ENCODE data around the gene BTBD16. TPM values are rescaled to one million over a fixed set of nuclear protein-coding genes. Genes with fewer than 3 reads are reported as not detected.

The BTBD16 gene
- total RNA-seq, 4 donors from 2014 or later: 0.85 to 10.2 (median 5.1) TPM

GRCh38 chr10:122341141-122341810 lies 70.2 kb downstream of the BTBD16 start:
- DNase-seq (ENCODE audit: low spot score in 2 of 2): no peak
- no peaks in the 10 kb centered on the region for H3K36me3 ChIP-seq
- no peaks in the 10 kb centered on the region for H3K9me3 ChIP-seq
- no peaks in the 10 kb centered on the region for H3K27me3 ChIP-seq
- TF ChIP-seq POLR2AphosphoS5 (IDR thresholded peaks at IDR 0.05) (no peak), EP300 (IDR thresholded peaks at IDR 0.05) (peak; percentile 49)
- H3K4me1 ChIP-seq: peaks cover 53% of the 10 kb centered on the region
- H3K4me3 ChIP-seq: no peak overlapping the region
- H3K27ac ChIP-seq: peak overlapping the region; percentile 2
- WGBS: 62% methylated on average over 11 of the region's 11 CpGs

GRCh38 chr10:122342293-122343134 lies 71.4 kb downstream of the BTBD16 start:
- Histone ChIP-seq H3K4me3 (no peak overlapping the region), H3K9me3 (no peaks in the 10 kb centered on the region), H3K27ac (no peak overlapping the region), H3K27me3 (no peaks in the 10 kb centered on the region), H3K4me1 (peaks cover 58% of the 10 kb centered on the region), H3K36me3 (no peaks in the 10 kb centered on the region)
- DNase-seq (ENCODE audit: low spot score in 2 of 2): no peak
- TF ChIP-seq POLR2A (IDR thresholded peaks at IDR 0.05) (no peak), CTCF (IDR thresholded peaks at IDR 0.05) (peak; percentile 63 to 86)
- 52% methylated on average over 7 of the region's 8 CpGs for WGBS

- WGBS: 86% methylated on average over 11 of the region's 11 CpGs
Measured at GRCh38 chr10:122343135-122343800, 72.2 kb downstream of the BTBD16 start.

DNA sequence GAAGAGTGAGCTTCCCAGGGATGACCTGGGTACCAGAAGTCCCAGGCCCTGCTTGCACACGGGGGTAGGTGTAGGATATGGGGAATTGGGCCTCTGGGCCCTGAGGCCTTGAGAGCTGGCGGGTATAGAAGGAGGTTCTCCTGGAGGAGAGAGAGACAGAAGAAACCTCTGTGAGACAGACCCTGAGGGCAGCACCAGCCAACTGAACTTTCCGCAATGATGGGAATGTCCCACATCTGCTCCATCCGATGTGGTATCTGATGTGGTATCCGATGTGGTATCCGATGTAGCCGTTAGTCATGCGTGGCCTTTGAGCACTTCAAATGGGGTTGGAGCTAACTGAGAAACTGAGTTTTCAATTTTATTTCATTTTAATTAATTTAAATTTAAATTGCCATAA lies 72.8 kb downstream of the BTBD16 start:
- DNase-seq (ENCODE audit: low spot score in 2 of 2): no peak
- TF ChIP-seq POLR2AphosphoS5 (IDR thresholded peaks at IDR 0.05) (no peak), POLR2A (IDR thresholded peaks at IDR 0.05) (no peak), CTCF (IDR thresholded peaks at IDR 0.05) (no peak), EP300 (IDR thresholded peaks at IDR 0.05) (no peak)
- WGBS: 92% methylated on average over 8 of the region's 8 CpGs

More at GRCh38 chr10:122343135-122343800, 72.2 kb downstream of the BTBD16 start:
- Histone ChIP-seq H3K27ac (no peak overlapping the region), H3K4me3 (no peak overlapping the region), H3K36me3 (no peaks in the 10 kb centered on the region), H3K9me3 (no peaks in the 10 kb centered on the region), H3K27me3 (no peaks in the 10 kb centered on the region), H3K4me1 (peaks cover 52% of the 10 kb centered on the region)
- no peak for TF ChIP-seq POLR2AphosphoS5 (IDR thresholded peaks at IDR 0.05)
- no peak for TF ChIP-seq POLR2A (IDR thresholded peaks at IDR 0.05)
- no peak for TF ChIP-seq CTCF (IDR thresholded peaks at IDR 0.05)
- no peak for TF ChIP-seq EP300 (IDR thresholded peaks at IDR 0.05)
- DNase-seq (ENCODE audit: low spot score in 2 of 2): no peak

GRCh38 chr10:122344741-122345258 lies 73.7 kb downstream of the BTBD16 start:
- no peaks in the 10 kb centered on the region for H3K27me3 ChIP-seq
- TF ChIP-seq POLR2AphosphoS5 (IDR thresholded peaks at IDR 0.05) (no peak), POLR2A (IDR thresholded peaks at IDR 0.05) (no peak), EP300 (IDR thresholded peaks at IDR 0.05) (no peak), CTCF (IDR thresholded peaks at IDR 0.05) (no peak)
- no peak overlapping the region for H3K27ac ChIP-seq
- no peaks in the 10 kb centered on the region for H3K9me3 ChIP-seq
- no peak overlapping the region for H3K4me3 ChIP-seq
- DNase-seq (ENCODE audit: low spot score in 2 of 2): no peak
- peaks cover 36% of the 10 kb centered on the region for H3K4me1 ChIP-seq
- H3K36me3 ChIP-seq: no peaks in the 10 kb centered on the region
- 87% methylated on average over 9 of the region's 9 CpGs for WGBS

More for the DNA sequence above, 72.8 kb downstream of the BTBD16 start:
- Histone ChIP-seq H3K27me3 (no peaks in the 10 kb centered on the region), H3K4me1 (peaks cover 45% of the 10 kb centered on the region), H3K4me3 (no peak overlapping the region), H3K9me3 (no peaks in the 10 kb centered on the region), H3K27ac (no peak overlapping the region), H3K36me3 (no peaks in the 10 kb centered on the region)
